NCI-H526 (cell line): Measurements from ENCODE around the gene TAS2R50.

Experiments used
- DNase-seq, 2 experiments: peaks; one replicate each; lab custom pipeline; 2025; lab: John Stamatoyannopoulos, UW

The TAS2R50 gene

GRCh38 chr12:10952645-10953044 is 34.1 kb downstream of the TAS2R50 start:
- peak in 1 of 2 experiments; percentile 5 for DNase-seq

DNA sequence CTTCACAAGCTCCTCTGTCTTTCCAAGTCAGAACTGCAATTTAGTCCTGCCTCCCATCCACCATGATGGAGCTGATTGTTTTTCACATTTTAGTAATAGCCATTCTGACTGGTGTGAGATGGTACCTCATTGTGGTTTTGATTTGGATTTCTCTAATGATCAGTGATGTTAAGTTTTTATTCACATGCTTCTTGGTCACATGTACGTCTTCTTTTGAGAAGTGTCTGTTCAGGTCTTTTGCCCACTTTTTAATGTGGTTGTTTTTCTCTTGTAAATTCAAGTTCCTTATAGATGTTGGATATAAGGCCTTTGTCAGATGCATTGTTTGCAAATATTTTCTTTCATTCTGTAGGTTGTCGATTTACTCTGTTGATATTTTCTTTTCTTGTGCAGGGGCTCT is 43.5 kb downstream of the TAS2R50 start:
- DNase-seq = no peak

GRCh38 chr12:10941916-10942607 is 44.6 kb downstream of the TAS2R50 start:
- DNase-seq = peak in 1 of 2 experiments; percentile 6

DNA sequence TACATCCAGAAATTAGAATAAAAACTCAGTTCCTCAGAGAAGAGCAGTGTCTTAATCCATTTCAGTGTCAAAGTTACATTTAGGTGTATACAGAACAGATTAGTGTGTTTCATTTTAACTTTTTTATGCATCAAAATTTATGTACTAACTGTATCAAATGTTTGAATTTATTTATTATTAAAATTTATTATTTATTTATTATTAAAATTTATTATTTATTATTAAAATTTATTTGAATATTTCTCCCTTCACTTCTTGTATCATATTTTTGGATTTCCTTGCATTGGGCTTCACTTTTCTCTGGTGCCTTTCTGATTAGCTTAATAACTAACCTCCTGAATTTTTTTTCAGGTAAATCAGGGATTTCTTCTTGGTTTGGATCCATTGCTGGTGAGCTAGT is 45.3 kb downstream of the TAS2R50 start:
- no peak for DNase-seq

DNA sequence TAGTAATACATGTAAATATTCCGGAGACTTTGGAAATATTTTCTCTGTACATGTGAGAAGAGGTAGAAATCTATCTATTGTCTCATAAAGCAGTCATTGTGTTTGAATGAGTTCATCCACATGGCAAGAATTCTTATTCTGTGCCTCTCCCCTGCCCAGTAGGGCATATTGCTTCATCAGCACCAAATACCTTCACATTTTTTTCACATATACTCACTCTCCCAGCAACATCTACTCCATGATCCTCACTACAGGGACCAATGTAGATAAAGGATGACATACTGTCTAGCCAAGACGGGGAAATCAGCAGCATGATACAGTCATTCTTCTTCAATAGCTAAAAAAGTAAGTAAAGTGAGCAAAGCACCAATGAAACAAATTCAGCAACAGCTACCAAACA is 46.3 kb downstream of the TAS2R50 start:
- DNase-seq = no peak

GRCh38 chr12:10939163-10939562 is 47.5 kb downstream of the TAS2R50 start, which contains the start of gene TAS2R14:
Gene TAS2R14, minus strand, starts transcription at chr12:10939263. Its CDS starts 56 bp downstream, at chr12:10939207.
- DNase-seq = no peak

- no peak for DNase-seq
Observed at GRCh38 chr12:10936506-10936905, 50.2 kb downstream of the TAS2R50 start.
